ENCODE data around the gene PIANP.

DNA sequence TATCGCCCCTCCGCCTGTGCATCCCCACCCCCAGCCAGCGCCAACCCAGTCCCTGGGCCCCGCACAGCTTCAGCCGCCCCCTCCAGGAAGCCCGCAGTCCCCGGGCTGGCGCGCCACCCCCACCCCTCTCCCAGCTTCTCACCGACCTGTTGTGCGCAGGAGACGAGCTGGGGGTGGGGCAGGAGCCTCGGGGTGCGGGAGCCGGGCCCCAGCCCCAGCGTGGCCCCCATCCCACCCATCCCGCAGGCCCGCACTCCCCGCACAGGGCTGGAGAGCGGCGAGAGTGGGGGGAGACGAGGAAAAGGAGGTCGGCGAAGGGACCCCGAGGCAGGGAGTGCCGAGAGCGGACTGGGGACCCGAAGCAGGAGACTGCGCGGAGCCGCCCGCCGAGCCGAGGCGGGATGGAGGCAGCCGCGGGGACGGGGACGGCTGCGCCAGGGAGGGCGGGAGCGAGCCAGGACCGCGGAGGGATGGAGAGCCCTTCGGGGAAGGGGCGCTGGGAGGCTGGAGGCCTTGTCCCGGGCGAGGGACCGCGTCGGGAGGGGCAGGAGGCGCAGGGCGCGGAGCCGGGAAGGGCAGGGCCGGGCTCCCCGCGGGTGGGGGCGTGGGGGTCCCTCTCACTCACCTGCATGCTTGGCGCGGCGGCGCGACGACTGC is 498 bp downstream of the PIANP start:
- no peak for TF ChIP-seq RAD21 (IDR thresholded peaks at IDR 0.05; ENCODE audit: insufficient read depth, low read depth, low read length)
- no peak for TF ChIP-seq EP300 (IDR thresholded peaks at IDR 0.05; ENCODE audit: borderline replicate concordance in 1 of 2, control insufficient read depth in 1 of 2, low read depth in 2 of 2, low read length in 2 of 2)
- no peak for TF ChIP-seq EZH2 (IDR thresholded peaks at IDR 0.05; ENCODE audit: borderline replicate concordance, control insufficient read depth, low read depth, low read length)
- TF ChIP-seq ELK1 (IDR thresholded peaks at IDR 0.05; ENCODE audit: low read depth, low read length), result no peak
- no peak for TF ChIP-seq POLR2A (IDR thresholded peaks at IDR 0.05; ENCODE audit: low read depth, low read length)
- no peak for TF ChIP-seq SP1 (IDR thresholded peaks at IDR 0.05; ENCODE audit: low read depth, low read length)
- TF ChIP-seq, protein P1, sequence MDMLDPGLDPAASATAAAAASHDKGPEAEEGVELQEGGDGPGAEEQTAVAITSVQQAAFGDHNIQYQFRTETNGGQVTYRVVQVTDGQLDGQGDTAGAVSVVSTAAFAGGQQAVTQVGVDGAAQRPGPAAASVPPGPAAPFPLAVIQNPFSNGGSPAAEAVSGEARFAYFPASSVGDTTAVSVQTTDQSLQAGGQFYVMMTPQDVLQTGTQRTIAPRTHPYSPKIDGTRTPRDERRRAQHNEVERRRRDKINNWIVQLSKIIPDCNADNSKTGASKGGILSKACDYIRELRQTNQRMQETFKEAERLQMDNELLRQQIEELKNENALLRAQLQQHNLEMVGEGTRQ (IDR thresholded peaks at IDR 0.05; ENCODE audit: borderline replicate concordance, low read depth, low read length), result no peak
- no peak for TF ChIP-seq YBX1 (IDR thresholded peaks at IDR 0.05)
- TF ChIP-seq, protein P2, sequence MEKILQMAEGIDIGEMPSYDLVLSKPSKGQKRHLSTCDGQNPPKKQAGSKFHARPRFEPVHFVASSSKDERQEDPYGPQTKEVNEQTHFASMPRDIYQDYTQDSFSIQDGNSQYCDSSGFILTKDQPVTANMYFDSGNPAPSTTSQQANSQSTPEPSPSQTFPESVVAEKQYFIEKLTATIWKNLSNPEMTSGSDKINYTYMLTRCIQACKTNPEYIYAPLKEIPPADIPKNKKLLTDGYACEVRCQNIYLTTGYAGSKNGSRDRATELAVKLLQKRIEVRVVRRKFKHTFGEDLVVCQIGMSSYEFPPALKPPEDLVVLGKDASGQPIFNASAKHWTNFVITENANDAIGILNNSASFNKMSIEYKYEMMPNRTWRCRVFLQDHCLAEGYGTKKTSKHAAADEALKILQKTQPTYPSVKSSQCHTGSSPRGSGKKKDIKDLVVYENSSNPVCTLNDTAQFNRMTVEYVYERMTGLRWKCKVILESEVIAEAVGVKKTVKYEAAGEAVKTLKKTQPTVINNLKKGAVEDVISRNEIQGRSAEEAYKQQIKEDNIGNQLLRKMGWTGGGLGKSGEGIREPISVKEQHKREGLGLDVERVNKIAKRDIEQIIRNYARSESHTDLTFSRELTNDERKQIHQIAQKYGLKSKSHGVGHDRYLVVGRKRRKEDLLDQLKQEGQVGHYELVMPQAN (conservative IDR thresholded peaks at IDR 0.05), result no peak
- TF ChIP-seq, protein P3, sequence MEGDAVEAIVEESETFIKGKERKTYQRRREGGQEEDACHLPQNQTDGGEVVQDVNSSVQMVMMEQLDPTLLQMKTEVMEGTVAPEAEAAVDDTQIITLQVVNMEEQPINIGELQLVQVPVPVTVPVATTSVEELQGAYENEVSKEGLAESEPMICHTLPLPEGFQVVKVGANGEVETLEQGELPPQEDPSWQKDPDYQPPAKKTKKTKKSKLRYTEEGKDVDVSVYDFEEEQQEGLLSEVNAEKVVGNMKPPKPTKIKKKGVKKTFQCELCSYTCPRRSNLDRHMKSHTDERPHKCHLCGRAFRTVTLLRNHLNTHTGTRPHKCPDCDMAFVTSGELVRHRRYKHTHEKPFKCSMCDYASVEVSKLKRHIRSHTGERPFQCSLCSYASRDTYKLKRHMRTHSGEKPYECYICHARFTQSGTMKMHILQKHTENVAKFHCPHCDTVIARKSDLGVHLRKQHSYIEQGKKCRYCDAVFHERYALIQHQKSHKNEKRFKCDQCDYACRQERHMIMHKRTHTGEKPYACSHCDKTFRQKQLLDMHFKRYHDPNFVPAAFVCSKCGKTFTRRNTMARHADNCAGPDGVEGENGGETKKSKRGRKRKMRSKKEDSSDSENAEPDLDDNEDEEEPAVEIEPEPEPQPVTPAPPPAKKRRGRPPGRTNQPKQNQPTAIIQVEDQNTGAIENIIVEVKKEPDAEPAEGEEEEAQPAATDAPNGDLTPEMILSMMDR (IDR thresholded peaks at IDR 0.05 in 2 of 3, conservative IDR thresholded peaks at IDR 0.05 in 1 of 3; ENCODE audit: control insufficient read depth in 2 of 3, extremely low read depth in 1 of 3, insufficient read depth in 1 of 3, low read depth in 3 of 3, low read length in 3 of 3), result no peak
- TF ChIP-seq JUND (IDR thresholded peaks at IDR 0.05; ENCODE audit: low read depth, low read length), result no peak
